Activated B cell treated with CpG ODN at 0.5 μM for 24 hours (primary cell): ENCODE measurements around the gene PROX1. TPM values are rescaled to one million over a fixed set of nuclear protein-coding genes. Genes with fewer than 3 reads are reported as not detected.

Experiments
- ATAC-seq: fragments of 200-7000 bp; cut with Tn5 transposase; one replicate; pipeline ENCODE4 v1.10.0; 2021; ENCODE audit warnings: low read depth, mild to moderate bottlenecking, moderate library complexity
- CTCF ChIA-PET: fragments of 350-600 bp; sonication (Branson Sonifier 250); formaldehyde crosslinking; loops from one replicate; lab custom pipeline; 2021; ENCODE audit warnings: antibody characterized with exemption; lab: Charles Lee
- POLR2A ChIA-PET: fragments of 350-600 bp; sonication (Branson Sonifier 250); formaldehyde crosslinking; loops from one replicate; lab custom pipeline; 2021; ENCODE audit warnings: antibody characterized with exemption; lab: Charles Lee
- DNase-seq: peaks from one replicate; pipeline ENCODE4 v3.0.0; 2022
- H3K27ac Mint-ChIP-seq: one replicate; pipeline ENCODE4 v1.8.0; 2020; ENCODE audit warnings: mixed read lengths
- H3K27me3 Mint-ChIP-seq: one replicate; pipeline ENCODE4 v1.8.0; 2021; ENCODE audit warnings: mixed read lengths
- H3K36me3 Mint-ChIP-seq: one replicate; pipeline ENCODE4 v1.8.0; 2021; ENCODE audit warnings: low read depth, mixed read lengths
- H3K4me1 Mint-ChIP-seq: one replicate; pipeline ENCODE4 v1.8.0; 2021; ENCODE audit warnings: mixed read lengths
- H3K4me3 Mint-ChIP-seq: one replicate; pipeline ENCODE4 v1.8.0; 2020; ENCODE audit warnings: mild to moderate bottlenecking, mixed read lengths
- H3K9me3 Mint-ChIP-seq: one replicate; pipeline ENCODE4 v1.8.0; 2020; ENCODE audit warnings: mixed read lengths
- intact Hi-C: fragments of 100-400 bp; cut with micrococcal nuclease; formaldehyde crosslinking; loops from one replicate; pipeline ENCODE4 v1.15.1; 2024
- total RNA-seq: library from RNA; stranded (reverse); gene quantifications from 2 replicates; pipeline ENCODE4 v1.2.3, GENCODE V29; 2022
- TF ChIP-seq, protein P1 (sequence below): fragments of 200-600 bp; IDR thresholded peaks from one replicate; pipeline ENCODE4 v1.8.0; 2022; ENCODE audit warnings: antibody characterized with exemption, mild to moderate bottlenecking

The PROX1 gene
- total RNA-seq, 1 donor from 2014 or later = 1.00 TPM

DNA sequence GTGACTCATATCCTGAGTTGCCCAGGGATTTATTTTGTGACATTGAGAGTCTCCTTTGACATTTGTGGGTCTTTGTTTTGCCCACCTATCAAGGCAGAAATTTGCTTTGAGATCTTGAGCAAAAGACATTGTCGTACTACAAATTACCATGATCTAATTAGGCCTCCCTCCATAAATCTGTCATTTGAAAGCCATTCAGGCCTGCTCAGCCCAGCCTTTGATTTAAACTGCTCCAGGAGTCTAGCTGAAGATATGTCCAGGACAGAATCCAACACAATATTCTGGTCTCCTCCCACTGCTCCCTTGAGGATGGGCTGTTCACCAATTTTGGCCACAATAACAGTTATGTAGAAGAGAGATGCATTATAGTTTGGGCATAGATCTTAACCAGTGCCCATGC lies 86.7 kb downstream of the PROX1 start:
- no peaks in the 10 kb centered on the region for H3K36me3 Mint-ChIP-seq
- POLR2A ChIA-PET = no interaction called here
- no peak for DNase-seq
- no peak overlapping the region for H3K27ac Mint-ChIP-seq
- peaks cover 3% of the 10 kb centered on the region for H3K27me3 Mint-ChIP-seq
- no peak overlapping the region for H3K4me3 Mint-ChIP-seq
- ATAC-seq = no peak
- CTCF ChIA-PET = no interaction called here
- TF ChIP-seq, protein P1, sequence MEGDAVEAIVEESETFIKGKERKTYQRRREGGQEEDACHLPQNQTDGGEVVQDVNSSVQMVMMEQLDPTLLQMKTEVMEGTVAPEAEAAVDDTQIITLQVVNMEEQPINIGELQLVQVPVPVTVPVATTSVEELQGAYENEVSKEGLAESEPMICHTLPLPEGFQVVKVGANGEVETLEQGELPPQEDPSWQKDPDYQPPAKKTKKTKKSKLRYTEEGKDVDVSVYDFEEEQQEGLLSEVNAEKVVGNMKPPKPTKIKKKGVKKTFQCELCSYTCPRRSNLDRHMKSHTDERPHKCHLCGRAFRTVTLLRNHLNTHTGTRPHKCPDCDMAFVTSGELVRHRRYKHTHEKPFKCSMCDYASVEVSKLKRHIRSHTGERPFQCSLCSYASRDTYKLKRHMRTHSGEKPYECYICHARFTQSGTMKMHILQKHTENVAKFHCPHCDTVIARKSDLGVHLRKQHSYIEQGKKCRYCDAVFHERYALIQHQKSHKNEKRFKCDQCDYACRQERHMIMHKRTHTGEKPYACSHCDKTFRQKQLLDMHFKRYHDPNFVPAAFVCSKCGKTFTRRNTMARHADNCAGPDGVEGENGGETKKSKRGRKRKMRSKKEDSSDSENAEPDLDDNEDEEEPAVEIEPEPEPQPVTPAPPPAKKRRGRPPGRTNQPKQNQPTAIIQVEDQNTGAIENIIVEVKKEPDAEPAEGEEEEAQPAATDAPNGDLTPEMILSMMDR = no peak
- H3K4me1 Mint-ChIP-seq = no peaks in the 10 kb centered on the region
- intact Hi-C loops = no loop called here
- no peaks in the 10 kb centered on the region for H3K9me3 Mint-ChIP-seq

DNA sequence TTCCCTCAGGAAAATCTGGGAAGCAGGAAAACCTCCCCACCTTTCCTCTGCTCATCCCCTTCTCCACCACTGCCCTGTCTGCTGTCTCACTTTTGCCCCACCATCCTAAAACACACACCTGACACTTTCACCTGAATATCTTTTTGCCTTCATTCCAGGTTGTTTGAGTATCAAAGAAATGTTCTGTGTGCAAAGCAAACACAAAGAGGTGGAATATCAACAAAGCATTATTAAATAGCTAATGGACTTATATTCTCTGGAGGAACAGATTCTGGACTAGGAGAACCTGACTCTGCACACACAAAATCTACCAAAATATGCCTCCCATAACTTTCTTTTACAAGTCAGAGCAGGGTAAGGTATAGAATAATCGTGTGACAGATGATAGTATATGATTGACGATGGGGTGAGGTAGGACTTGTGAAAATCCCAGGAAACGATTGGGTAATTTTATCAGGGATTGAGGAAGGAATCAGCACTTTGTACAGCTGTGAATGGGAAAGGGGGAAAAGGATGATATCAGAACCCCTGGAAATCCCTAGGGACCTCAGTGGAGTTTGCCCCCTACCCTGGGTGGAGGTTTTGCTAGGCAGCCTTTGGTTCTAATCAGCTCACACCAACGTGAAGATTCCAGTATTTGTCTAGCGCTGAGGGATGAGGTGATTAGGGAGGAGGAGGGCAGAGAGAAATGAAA lies 87.7 kb downstream of the PROX1 start:
- intact Hi-C loops = no loop called here
- POLR2A ChIA-PET = no interaction called here
- no peak for DNase-seq
- Mint-ChIP-seq H3K36me3 (no peaks in the 10 kb centered on the region), H3K27ac (no peak overlapping the region), H3K4me1 (no peaks in the 10 kb centered on the region), H3K9me3 (no peaks in the 10 kb centered on the region), H3K4me3 (no peak overlapping the region), H3K27me3 (peaks cover 3% of the 10 kb centered on the region)
- no peak for ATAC-seq
- CTCF ChIA-PET = no interaction called here
- TF ChIP-seq, protein P1 = no peak

DNA sequence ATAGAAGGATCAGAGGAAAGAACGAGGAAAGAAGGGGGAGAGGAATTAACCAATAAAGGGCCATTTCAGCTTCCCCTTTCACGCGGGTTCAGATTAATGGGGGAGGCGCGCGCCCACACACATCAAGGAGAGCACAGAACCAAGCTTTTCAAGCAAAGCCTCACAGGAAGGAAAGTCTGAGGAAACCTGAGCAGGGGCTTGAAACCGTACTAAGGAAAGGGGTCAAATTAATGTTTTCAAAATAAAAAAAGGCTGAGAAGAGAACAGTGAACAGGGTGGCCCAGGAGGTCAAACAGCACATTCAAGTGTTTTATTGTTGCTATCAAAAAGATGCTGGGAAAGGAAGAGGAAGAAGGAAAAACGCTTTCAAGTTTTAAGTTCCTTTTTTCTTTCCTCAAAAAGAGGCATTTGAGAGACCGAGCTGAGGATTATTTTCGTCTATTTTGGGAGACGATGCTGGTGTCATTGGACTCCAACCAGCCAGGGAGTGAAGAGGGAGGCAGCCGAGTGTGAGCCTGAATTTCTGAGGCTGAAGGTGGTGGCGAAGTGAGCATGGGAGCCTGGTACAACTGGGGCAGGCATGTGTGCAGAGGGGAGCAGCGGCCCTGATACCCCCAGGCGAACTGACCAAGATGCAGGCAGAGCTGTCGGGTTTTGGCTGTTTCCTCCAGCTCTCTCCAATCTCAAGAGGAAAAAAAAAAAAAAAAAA lies 88.4 kb downstream of the PROX1 start:
- intact Hi-C loops = no loop called here
- POLR2A ChIA-PET = no interaction called here
- Mint-ChIP-seq H3K36me3 (no peaks in the 10 kb centered on the region), H3K27me3 (peaks cover 3% of the 10 kb centered on the region), H3K4me3 (no peak overlapping the region), H3K4me1 (no peaks in the 10 kb centered on the region), H3K9me3 (no peaks in the 10 kb centered on the region), H3K27ac (no peak overlapping the region)
- CTCF ChIA-PET = no interaction called here
- ATAC-seq (no peak), DNase-seq (no peak)
- TF ChIP-seq, protein P1 = no peak

- Mint-ChIP-seq H3K4me3 (no peak overlapping the region), H3K36me3 (no peaks in the 10 kb centered on the region), H3K27me3 (peaks cover 3% of the 10 kb centered on the region), H3K9me3 (no peaks in the 10 kb centered on the region), H3K27ac (no peak overlapping the region), H3K4me1 (no peaks in the 10 kb centered on the region)
- ATAC-seq = no peak
- intact Hi-C loops = no loop called here
- DNase-seq = no peak
- TF ChIP-seq, protein P1 = no peak
- ChIA-PET CTCF (no interaction called here), POLR2A (no interaction called here)
Observed at GRCh38 chr1:214076708-214077065, 88.9 kb downstream of the PROX1 start.

DNA sequence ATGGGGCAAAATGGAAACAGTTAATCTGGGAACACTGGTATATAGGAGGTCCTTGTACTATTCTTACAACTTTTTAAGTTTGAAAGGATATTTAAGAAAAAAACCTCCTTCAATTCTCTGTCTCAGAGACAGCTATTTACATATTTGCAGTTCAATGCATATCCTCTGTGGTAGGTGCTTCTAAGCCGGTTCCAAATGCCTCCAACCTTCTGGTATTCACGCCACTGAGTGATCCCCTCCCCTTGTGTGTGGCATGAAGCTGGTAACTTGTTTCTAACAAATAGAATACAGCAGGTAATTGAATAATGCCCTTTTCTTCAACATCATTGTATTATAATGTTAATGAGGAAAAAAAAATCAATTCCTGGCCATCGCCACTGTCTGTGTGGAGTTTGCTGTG lies 91.2 kb downstream of the PROX1 start:
- DNase-seq (no peak), ATAC-seq (no peak)
- CTCF ChIA-PET = no interaction called here
- H3K36me3 Mint-ChIP-seq = no peaks in the 10 kb centered on the region
- TF ChIP-seq, protein P1 = no peak
- peaks cover 4% of the 10 kb centered on the region for H3K27me3 Mint-ChIP-seq
- H3K4me1 Mint-ChIP-seq = no peaks in the 10 kb centered on the region
- no peaks in the 10 kb centered on the region for H3K9me3 Mint-ChIP-seq
- intact Hi-C loops = no loop called here
- no peak overlapping the region for H3K27ac Mint-ChIP-seq
- POLR2A ChIA-PET = no interaction called here
- no peak overlapping the region for H3K4me3 Mint-ChIP-seq
